Upper lobe of left lung (tissue), 6 donors: ENCODE measurements around the gene CCDC149. TPM values are rescaled to one million over a fixed set of nuclear protein-coding genes. Genes with fewer than 3 reads are reported as not detected.

Source experiments
- ATAC-seq, 2 donors: fragments of 200-7000 bp; cut with Tn5 transposase; one replicate each; pipeline ENCODE4 v1.9.1; 2022; ENCODE audit warnings: mild to moderate bottlenecking in 2 of 2, moderate library complexity in 2 of 2; ENCODE audit not compliant: low FRiP score in 2 of 2
- DNase-seq, 2 donors: peaks; one replicate each; pipeline ENCODE4 v3.0.0-alpha.2; 2019 to 2020
- H3K27ac ChIP-seq, 4 donors: fragments of 200-600 bp; sonication (generic); one replicate each; pipeline ENCODE4 v1.5.1; 2016 to 2019
- H3K27me3 ChIP-seq, 4 donors: fragments of 200-600 bp; sonication (generic); one replicate each; pipeline ENCODE4 v1.5.1; 2017 to 2019
- H3K36me3 ChIP-seq, 4 donors: fragments of 200-600 bp; sonication (generic); one replicate each; pipeline ENCODE4 v1.5.1; 2016 to 2019
- H3K4me1 ChIP-seq, 4 donors: fragments of 200-600 bp; sonication (generic); one replicate each; pipeline ENCODE4 v1.5.1; 2018 to 2019
- H3K4me3 ChIP-seq, 4 donors: fragments of 200-600 bp; sonication (generic); one replicate each; pipeline ENCODE4 v1.5.1; 2017 to 2019; ENCODE audit warnings: mild to moderate bottlenecking in 2 of 4, moderate library complexity in 1 of 4
- H3K9me3 ChIP-seq, 4 donors: fragments of 200-600 bp; sonication (generic); one replicate each; pipeline ENCODE4 v1.5.1; 2018 to 2019
- CTCF ChIP-seq, 6 experiments: fragments of 450-650 bp in 4 of 6; fragments of 200-600 bp in 2 of 6; sonication (generic) in 2 of 6; IDR thresholded peaks; one replicate each; pipeline ENCODE4 v1.5.1; 2016 to 2019; ENCODE audit warnings: antibody characterized with exemption in 6 of 6
- EP300 ChIP-seq, 4 donors: sonication (generic); formaldehyde crosslinking; IDR thresholded peaks; one replicate each; pipeline ENCODE4 v1.5.1; 2017; ENCODE audit warnings: antibody characterized with exemption in 4 of 4, control low read depth in 2 of 4
- POLR2A ChIP-seq, 4 donors: fragments of 450-650 bp; IDR thresholded peaks; one replicate each; pipeline ENCODE4 v1.5.1; 2016 to 2017; ENCODE audit warnings: antibody characterized with exemption in 4 of 4, mild to moderate bottlenecking in 2 of 4
- POLR2AphosphoS5 ChIP-seq, 2 donors: sonication (generic); formaldehyde crosslinking; IDR thresholded peaks; one replicate each; pipeline ENCODE4 v1.5.1; 2017; ENCODE audit warnings: antibody characterized with exemption in 2 of 2
- WGBS, 2 donors: methylation state at CpG; one replicate each; pipeline ENCODE4 v1.1.5; 2017 to 2018; 5-methylcytosine and 5-hydroxymethylcytosine counted together
- total RNA-seq, 6 donors: library from RNA; depleted of rRNA in 4 of 6; stranded (reverse); fragments of >200 nt in 4 of 6; gene quantifications; one replicate each; pipeline versions ENCODE4 v1.1.0 to v1.2.1, GENCODE V29; 2016 to 2021
- donor health status: DM: no; HTN: no; CAD: no; lungs with moderate emphysema.
- donor health status: DM: no; HTN: yes; CAD: no; lungs with severe emphysema.

CCDC149 gene
- total RNA-seq: 10 to 100 TPM; 13.4 to 31.3 (median 22.3) TPM

GRCh38 chr4:24912252-24913118 lies at the start of gene CCDC149:
CCDC149 (minus strand) TSS chr4:24913042; CDS start chr4:24912864, 178 bp downstream.
- DNase-seq (peak; percentile 89 to 94), ATAC-seq (peak; percentile 92 to 93)
- Histone ChIP-seq H3K36me3 (peaks cover 4 to 26% (median 12%) of the 10 kb centered on the region in 4 donors), H3K27me3 (no peaks in the 10 kb centered on the region), H3K9me3 (peaks cover 0 to 10% (median 4%) of the 10 kb centered on the region in 4 donors), H3K27ac (peak within 1 kb of the TSS; percentile 88 to 94 (median 90)), H3K4me1 (peaks cover 0 to 19% (median 12%) of the 10 kb centered on the region in 4 donors), H3K4me3 (peak within 1 kb of the TSS; percentile 1 to 77 (median 68))
- TF ChIP-seq EP300 (IDR thresholded peaks at IDR 0.05): no peak
- TF ChIP-seq POLR2AphosphoS5 (IDR thresholded peaks at IDR 0.05): peak; percentile 42 to 66
- peak in 3 of 6 experiments; percentile 32 to 49 (median 37) for TF ChIP-seq CTCF (IDR thresholded peaks at IDR 0.05)
- peak in 2 of 4 donors; percentile 69 to 87 for TF ChIP-seq POLR2A (IDR thresholded peaks at IDR 0.05)
- 9 to 29% methylated on average over 16 to 45 of the region's 92 CpGs for WGBS, 2 donors

- 65 to 100% methylated on average over 2 of the region's 2 CpGs for WGBS, 2 donors
- H3K27ac ChIP-seq: no peak overlapping the region
- no peaks in the 10 kb centered on the region for H3K36me3 ChIP-seq
- ATAC-seq: no peak
- no peak overlapping the region for H3K4me3 ChIP-seq
- H3K9me3 ChIP-seq: no peaks in the 10 kb centered on the region
- H3K4me1 ChIP-seq: no peaks in the 10 kb centered on the region
- no peak for DNase-seq
- H3K27me3 ChIP-seq: no peaks in the 10 kb centered on the region
- TF ChIP-seq POLR2AphosphoS5 (IDR thresholded peaks at IDR 0.05): no peak
- TF ChIP-seq POLR2A (IDR thresholded peaks at IDR 0.05): no peak
These were observed 45.0 kb upstream of the CCDC149 start for GRCh38 chr4:24957886-24958285.

- ATAC-seq (no peak), DNase-seq (no peak)
- Histone ChIP-seq H3K4me1 (no peaks in the 10 kb centered on the region), H3K27me3 (no peaks in the 10 kb centered on the region), H3K4me3 (no peak overlapping the region), H3K36me3 (no peaks in the 10 kb centered on the region), H3K9me3 (no peaks in the 10 kb centered on the region), H3K27ac (no peak overlapping the region)
- TF ChIP-seq POLR2A (IDR thresholded peaks at IDR 0.05) (no peak), POLR2AphosphoS5 (IDR thresholded peaks at IDR 0.05) (no peak), CTCF (IDR thresholded peaks at IDR 0.05) (no peak), EP300 (IDR thresholded peaks at IDR 0.05) (no peak)
- 92 to 100% methylated on average over 2 of the region's 2 CpGs for WGBS, 2 donors
These were observed 43.9 kb upstream of the CCDC149 start for GRCh38 chr4:24956763-24957162.

- Histone ChIP-seq H3K27ac (no peak overlapping the region), H3K9me3 (no peaks in the 10 kb centered on the region), H3K27me3 (no peaks in the 10 kb centered on the region), H3K4me3 (no peak overlapping the region), H3K36me3 (no peaks in the 10 kb centered on the region), H3K4me1 (no peaks in the 10 kb centered on the region)
- ATAC-seq (no peak), DNase-seq (no peak)
- WGBS, 2 donors: 97 to 98% methylated on average over 2 of the region's 2 CpGs
- no peak for TF ChIP-seq POLR2AphosphoS5 (IDR thresholded peaks at IDR 0.05)
- TF ChIP-seq EP300 (IDR thresholded peaks at IDR 0.05): no peak
- no peak for TF ChIP-seq POLR2A (IDR thresholded peaks at IDR 0.05)
- no peak for TF ChIP-seq CTCF (IDR thresholded peaks at IDR 0.05)
These were observed 43.2 kb upstream of the CCDC149 start for GRCh38 chr4:24956091-24956490.

- no peaks in the 10 kb centered on the region for H3K27me3 ChIP-seq
- no peak overlapping the region for H3K4me3 ChIP-seq
- H3K4me1 ChIP-seq: no peaks in the 10 kb centered on the region
- 82 to 83% methylated on average over 4 of the region's 4 CpGs for WGBS, 2 donors
- H3K36me3 ChIP-seq: no peaks in the 10 kb centered on the region
- H3K9me3 ChIP-seq: no peaks in the 10 kb centered on the region
- no peak for DNase-seq
- no peak for ATAC-seq
- H3K27ac ChIP-seq: no peak overlapping the region
- TF ChIP-seq POLR2A (IDR thresholded peaks at IDR 0.05) (no peak), CTCF (IDR thresholded peaks at IDR 0.05) (no peak), POLR2AphosphoS5 (IDR thresholded peaks at IDR 0.05) (no peak), EP300 (IDR thresholded peaks at IDR 0.05) (no peak)
These were observed 39.8 kb upstream of the CCDC149 start for GRCh38 chr4:24952667-24953066.
